HEK293T (cell line): ENCODE results near the gene NOC2L.

Experiments
- ARNT ChIP-seq: fragments of 450-650 bp; IDR thresholded peaks from 2 replicates; pipeline ENCODE4 v1.6.1; 2017; ENCODE audit warnings: mild to moderate bottlenecking
- ELF4 ChIP-seq: fragments of 450-650 bp; IDR thresholded peaks from 2 replicates; pipeline ENCODE4 v1.6.1; 2017; ENCODE audit warnings: antibody characterized with exemption
- FOXK2 ChIP-seq: fragments of 450-650 bp; IDR thresholded peaks from 2 replicates; pipeline ENCODE4 v1.6.1; 2016; ENCODE audit warnings: mild to moderate bottlenecking
- FOXM1 ChIP-seq: fragments of 450-650 bp; IDR thresholded peaks from 2 replicates; pipeline ENCODE4 v1.6.1; 2017; ENCODE audit warnings: mild to moderate bottlenecking, borderline replicate concordance
- L3MBTL2 ChIP-seq: fragments of 450-650 bp; conservative IDR thresholded peaks from 2 replicates; pipeline ENCODE4 v1.6.1; 2016; ENCODE audit warnings: mild to moderate bottlenecking
- NFRKB ChIP-seq: fragments of 450-650 bp; IDR thresholded peaks from 2 replicates; pipeline ENCODE4 v1.6.1; 2016; ENCODE audit warnings: mild to moderate bottlenecking, moderate library complexity
- SP1 ChIP-seq: fragments of 450-650 bp; IDR thresholded peaks from 2 replicates; pipeline ENCODE4 v1.6.1; 2017
- SUZ12 ChIP-seq: fragments of 450-650 bp; IDR thresholded peaks from 2 replicates; pipeline ENCODE4 v1.6.1; 2016; ENCODE audit warnings: mild to moderate bottlenecking
- TARDBP ChIP-seq: fragments of 450-650 bp; IDR thresholded peaks from 2 replicates; pipeline ENCODE4 v1.6.1; 2016
- ZNF384 ChIP-seq: fragments of 450-650 bp; IDR thresholded peaks from 2 replicates; pipeline ENCODE4 v1.6.1; 2016
- TF ChIP-seq, protein P1 (sequence below): fragments of 450-650 bp; IDR thresholded peaks from 2 replicates; pipeline ENCODE4 v1.6.1; 2016

DNA sequence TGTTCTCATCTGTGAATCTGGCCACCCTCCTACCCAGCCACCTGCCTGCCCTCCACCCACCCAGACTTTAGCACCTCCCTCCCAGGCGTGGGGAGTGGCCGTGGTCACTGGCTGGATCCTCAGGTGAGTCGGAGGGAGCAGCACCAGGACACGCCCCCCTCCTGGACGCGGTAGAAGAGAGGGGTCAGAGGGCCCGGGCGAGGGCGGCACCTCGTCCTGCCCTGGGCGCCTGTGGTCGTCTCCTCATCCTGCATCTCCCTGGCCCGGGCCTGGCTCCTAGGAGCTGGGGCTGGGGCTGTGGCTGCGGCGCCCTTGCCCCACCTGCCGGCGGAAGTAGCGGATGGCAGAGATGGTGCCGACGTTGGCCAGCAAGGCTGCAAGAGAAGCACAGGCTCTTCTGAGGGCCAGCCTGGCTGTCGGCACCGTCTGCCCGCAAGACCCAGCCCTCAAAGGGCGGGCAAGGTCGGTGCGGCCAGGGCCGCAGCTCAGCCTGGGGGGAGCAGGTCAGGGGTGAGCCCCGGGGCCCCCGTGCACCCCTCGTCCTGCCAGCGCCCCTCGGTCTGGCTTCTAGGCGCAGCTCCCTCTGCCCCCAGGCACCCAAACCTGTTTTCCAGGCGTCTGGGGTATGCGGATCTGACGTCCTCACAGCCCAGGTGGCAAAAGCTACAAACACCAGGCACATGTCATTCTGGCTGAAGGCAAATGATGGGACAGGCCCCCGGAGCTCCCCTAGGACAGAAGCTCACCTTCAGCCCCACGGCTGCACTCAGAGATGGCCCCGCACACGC lies 17.0 kb upstream of the NOC2L start:
- TF ChIP-seq ARNT = no peak
- no peak for TF ChIP-seq TARDBP
- TF ChIP-seq ZNF384 = no peak
- TF ChIP-seq L3MBTL2 = no peak
- TF ChIP-seq FOXK2 = no peak
- TF ChIP-seq NFRKB = no peak
- TF ChIP-seq SUZ12 = no peak
- TF ChIP-seq SP1 = no peak
- TF ChIP-seq, protein P1, sequence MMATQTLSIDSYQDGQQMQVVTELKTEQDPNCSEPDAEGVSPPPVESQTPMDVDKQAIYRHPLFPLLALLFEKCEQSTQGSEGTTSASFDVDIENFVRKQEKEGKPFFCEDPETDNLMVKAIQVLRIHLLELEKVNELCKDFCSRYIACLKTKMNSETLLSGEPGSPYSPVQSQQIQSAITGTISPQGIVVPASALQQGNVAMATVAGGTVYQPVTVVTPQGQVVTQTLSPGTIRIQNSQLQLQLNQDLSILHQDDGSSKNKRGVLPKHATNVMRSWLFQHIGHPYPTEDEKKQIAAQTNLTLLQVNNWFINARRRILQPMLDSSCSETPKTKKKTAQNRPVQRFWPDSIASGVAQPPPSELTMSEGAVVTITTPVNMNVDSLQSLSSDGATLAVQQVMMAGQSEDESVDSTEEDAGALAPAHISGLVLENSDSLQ = no peak
- no peak for TF ChIP-seq ELF4
- no peak for TF ChIP-seq FOXM1
